Subcutaneous abdominal adipose tissue (tissue), 5 donors: Measurements from ENCODE around the gene RRM1.
"Not testable (repeated sequence)": the region's sequence is repeated elsewhere in the genome, so short reads cannot be mapped to it uniquely, and the experiment has no call there.

Experiments used
- H3K27ac ChIP-seq: one replicate; pipeline ENCODE4 v1.7.0; 2013; ENCODE audit warnings: low read depth, mild to moderate bottlenecking, inconsistent platforms, low read length, moderate library complexity
- H3K27me3 ChIP-seq, 5 donors: one replicate each; pipeline ENCODE4 v1.7.0; 2013; ENCODE audit warnings: low read length in 5 of 5, inconsistent platforms in 1 of 5; ENCODE audit not compliant: control insufficient read depth in 5 of 5, insufficient read depth in 4 of 5
- H3K36me3 ChIP-seq, 5 donors: one replicate each; pipeline ENCODE4 v1.7.0; 2013; ENCODE audit warnings: low read length in 5 of 5; ENCODE audit not compliant: control insufficient read depth in 5 of 5, insufficient read depth in 5 of 5
- H3K4me1 ChIP-seq, 5 donors: one replicate each; pipeline ENCODE4 v1.7.0; 2013; ENCODE audit warnings: low read length in 5 of 5, mild to moderate bottlenecking in 3 of 5, moderate library complexity in 1 of 5; ENCODE audit not compliant: control insufficient read depth in 5 of 5, insufficient read depth in 5 of 5
- H3K4me3 ChIP-seq, 5 donors: one replicate each; pipeline ENCODE4 v1.7.0; 2013; ENCODE audit warnings: low read length in 5 of 5, low read depth in 1 of 5
- H3K9ac ChIP-seq, 5 donors: one replicate each; pipeline ENCODE4 v1.7.0; 2013; ENCODE audit warnings: low read length in 5 of 5, mild to moderate bottlenecking in 4 of 5, moderate library complexity in 3 of 5
- H3K9me3 ChIP-seq, 5 donors: one replicate each; pipeline ENCODE4 v1.7.0; 2013; ENCODE audit warnings: low read length in 5 of 5; ENCODE audit not compliant: control insufficient read depth in 5 of 5
- donor health status: healthy.
- donor health status: healthy.
- donor health status: healthy.
- donor health status: healthy.
- donor health status: healthy.

Gene RRM1

DNA sequence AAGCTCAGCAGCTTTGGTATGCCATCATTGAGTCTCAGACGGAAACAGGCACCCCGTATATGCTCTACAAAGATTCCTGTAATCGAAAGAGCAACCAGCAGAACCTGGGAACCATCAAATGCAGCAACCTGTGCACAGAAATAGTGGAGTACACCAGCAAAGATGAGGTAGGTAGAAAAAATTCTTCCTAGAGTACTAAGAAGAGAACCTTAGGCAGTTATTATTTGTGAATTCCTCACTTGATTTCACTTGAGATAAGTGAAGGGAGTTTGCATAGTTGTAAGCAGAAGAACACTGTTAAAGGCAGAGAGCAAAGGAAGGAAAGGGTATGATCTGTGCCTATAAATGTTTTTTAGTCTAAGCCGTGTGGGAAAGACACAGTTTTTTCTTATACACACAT, 28.6 kb downstream of the RRM1 start:
- no peaks in the 10 kb centered on the region for H3K27me3 ChIP-seq
- peaks cover 62 to 82% (median 76%) of the 10 kb centered on the region in 5 donors for H3K36me3 ChIP-seq
- no peak overlapping the region for H3K4me3 ChIP-seq
- H3K9ac ChIP-seq, result no peak overlapping the region
- H3K4me1 ChIP-seq, result no peaks in the 10 kb centered on the region
- no peak overlapping the region for H3K27ac ChIP-seq
- H3K9me3 ChIP-seq, result no peaks in the 10 kb centered on the region

DNA sequence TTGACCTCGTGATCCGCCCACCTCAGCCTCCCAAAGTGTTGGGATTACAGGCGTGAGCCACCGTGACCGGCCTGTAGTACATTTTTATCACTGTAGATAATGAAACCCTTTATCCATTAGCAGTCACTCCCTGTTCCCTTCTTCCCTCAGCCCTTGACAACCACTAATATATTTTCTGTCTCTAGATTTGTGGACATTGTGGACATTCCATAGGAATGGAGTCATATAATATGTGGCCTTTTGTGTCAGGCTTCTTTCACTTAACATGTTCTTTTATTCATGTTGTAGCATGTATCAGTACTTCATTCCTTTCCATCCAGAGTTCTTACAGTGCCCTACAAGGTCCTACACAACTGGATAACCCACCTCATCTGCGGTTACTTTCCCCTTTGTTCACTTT, 30.5 kb downstream of the RRM1 start:
- H3K4me1 ChIP-seq, result no peaks in the 10 kb centered on the region
- peaks cover 59 to 80% (median 74%) of the 10 kb centered on the region in 5 donors for H3K36me3 ChIP-seq
- no peaks in the 10 kb centered on the region for H3K9me3 ChIP-seq
- no peak overlapping the region for H3K9ac ChIP-seq
- H3K27me3 ChIP-seq, result no peaks in the 10 kb centered on the region
- H3K4me3 ChIP-seq, result no peak overlapping the region
- H3K27ac ChIP-seq, result no peak overlapping the region

DNA sequence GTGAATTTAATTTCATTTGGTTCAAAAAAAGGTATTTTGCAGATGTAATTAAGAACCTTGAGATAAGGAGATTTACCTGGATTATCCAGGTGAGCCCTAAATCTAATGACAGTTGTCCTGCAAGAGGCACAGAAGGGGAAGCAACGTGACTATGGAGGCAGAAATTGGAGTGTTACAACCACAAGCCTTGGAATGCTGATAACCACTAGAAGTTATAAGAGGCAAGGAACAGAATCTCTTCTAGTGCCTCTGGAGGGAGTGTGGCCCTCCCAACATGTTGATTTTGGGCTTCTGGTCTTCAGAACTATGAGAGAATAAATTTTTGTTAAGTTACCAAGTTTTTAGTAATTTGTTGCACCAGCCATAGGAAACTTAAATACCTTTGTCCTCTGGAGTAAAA, 32.8 kb downstream of the RRM1 start:
- no peaks in the 10 kb centered on the region for H3K27me3 ChIP-seq
- H3K27ac ChIP-seq, result no peak overlapping the region
- no peaks in the 10 kb centered on the region for H3K4me1 ChIP-seq
- no peak overlapping the region for H3K9ac ChIP-seq
- peaks cover 49 to 80% (median 74%) of the 10 kb centered on the region in 5 donors for H3K36me3 ChIP-seq
- no peaks in the 10 kb centered on the region for H3K9me3 ChIP-seq
- no peak overlapping the region for H3K4me3 ChIP-seq

DNA sequence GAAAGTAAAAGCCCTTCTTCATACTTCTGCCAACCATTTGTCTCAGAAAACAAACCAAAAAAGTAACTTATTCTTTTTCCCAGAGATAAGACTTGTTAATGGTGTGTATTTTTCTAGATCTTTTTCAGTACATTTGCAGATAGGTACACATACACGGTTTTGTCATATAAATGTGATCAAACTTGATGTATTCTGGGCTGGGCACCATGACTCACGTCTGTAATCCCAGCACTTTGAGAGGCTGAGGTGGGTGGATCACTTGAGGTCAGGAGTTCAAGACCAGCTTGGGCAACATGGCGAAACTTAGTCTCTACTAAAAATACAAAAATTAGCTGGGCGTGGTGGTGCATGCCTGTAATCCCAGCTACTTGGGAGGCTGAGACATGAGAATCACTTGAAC, 35.6 kb downstream of the RRM1 start:
- not testable (repeated sequence) for H3K4me3 ChIP-seq, H3K27me3 ChIP-seq, H3K4me1 ChIP-seq, H3K9ac ChIP-seq, H3K9me3 ChIP-seq, H3K27ac ChIP-seq
- peaks cover 54 to 83% (median 75%) of the 10 kb centered on the region in 5 donors for H3K36me3 ChIP-seq

DNA sequence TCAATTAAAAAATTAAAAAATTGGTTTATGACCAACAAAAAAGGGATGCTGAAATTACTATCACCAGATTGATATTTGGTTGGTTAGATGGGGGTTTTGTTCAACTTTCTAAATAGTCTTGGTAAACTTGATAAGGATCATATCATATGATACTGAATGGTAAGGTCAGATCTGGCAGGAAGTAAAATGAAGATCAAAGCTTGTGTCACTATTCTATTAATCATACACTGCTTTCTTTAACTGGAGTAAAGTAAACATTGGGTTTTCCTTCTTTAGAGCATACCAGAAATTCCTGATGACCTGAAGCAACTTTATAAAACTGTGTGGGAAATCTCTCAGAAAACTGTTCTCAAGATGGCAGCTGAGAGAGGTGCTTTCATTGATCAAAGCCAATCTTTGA, 40.2 kb downstream of the RRM1 start:
- Histone ChIP-seq H3K27me3 (no peaks in the 10 kb centered on the region), H3K4me3 (no peak overlapping the region), H3K27ac (no peak overlapping the region), H3K9ac (no peak overlapping the region), H3K4me1 (no peaks in the 10 kb centered on the region), H3K9me3 (peaks cover 0 to 7% (median 1%) of the 10 kb centered on the region in 5 donors), H3K36me3 (peaks cover 48 to 70% (median 62%) of the 10 kb centered on the region in 5 donors)

DNA sequence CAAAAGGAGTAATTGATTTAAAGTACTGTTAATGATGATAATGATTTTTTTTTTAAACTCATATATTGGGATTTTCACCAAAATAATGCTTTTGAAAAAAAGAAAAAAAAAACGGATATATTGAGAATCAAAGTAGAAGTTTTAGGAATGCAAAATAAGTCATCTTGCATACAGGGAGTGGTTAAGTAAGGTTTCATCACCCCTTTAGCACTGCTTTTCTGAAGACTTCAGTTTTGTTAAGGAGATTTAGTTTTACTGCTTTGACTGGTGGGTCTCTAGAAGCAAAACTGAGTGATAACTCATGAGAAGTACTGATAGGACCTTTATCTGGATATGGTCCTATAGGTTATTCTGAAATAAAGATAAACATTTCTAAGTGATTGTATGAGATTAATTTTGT, 43.9 kb downstream of the RRM1 start:
- Histone ChIP-seq H3K36me3 (peaks cover 44 to 57% (median 55%) of the 10 kb centered on the region in 5 donors), H3K4me3 (no peak overlapping the region), H3K4me1 (no peaks in the 10 kb centered on the region), H3K27ac (no peak overlapping the region), H3K9me3 (peaks cover 3 to 12% (median 9%) of the 10 kb centered on the region in 5 donors), H3K9ac (no peak overlapping the region), H3K27me3 (no peaks in the 10 kb centered on the region)

DNA sequence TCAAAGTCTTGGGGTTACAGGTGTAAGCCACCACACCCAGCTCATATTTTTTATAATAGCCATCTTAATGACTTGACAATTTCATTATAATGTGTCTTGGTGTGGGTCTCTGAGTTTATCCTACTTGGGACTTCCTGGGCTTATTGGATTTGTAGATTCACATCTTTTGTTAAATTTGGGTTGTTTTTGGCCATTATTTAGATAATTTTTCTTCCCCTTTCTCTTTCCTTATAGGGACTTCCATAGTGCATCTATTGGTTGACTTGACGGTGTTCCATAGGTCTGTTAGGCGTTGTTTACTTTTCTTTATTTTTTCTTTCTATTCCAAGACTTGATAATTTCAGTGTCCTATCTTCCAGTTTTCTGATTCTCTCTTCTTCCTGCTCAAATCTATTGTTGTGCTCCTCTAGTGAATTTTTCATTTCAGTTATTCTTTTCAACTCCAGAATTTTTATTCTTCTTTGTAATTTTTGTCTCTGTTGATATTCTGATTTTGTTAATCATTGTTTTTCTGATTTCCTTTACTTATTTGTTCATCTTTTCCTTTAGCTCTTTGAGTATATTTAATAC, 45.6 kb downstream of the RRM1 start:
- H3K4me1 ChIP-seq, result no peaks in the 10 kb centered on the region
- no peaks in the 10 kb centered on the region for H3K27me3 ChIP-seq
- H3K9ac ChIP-seq, result no peak overlapping the region
- no peak overlapping the region for H3K27ac ChIP-seq
- peaks cover 3 to 12% (median 9%) of the 10 kb centered on the region in 5 donors for H3K9me3 ChIP-seq
- H3K4me3 ChIP-seq, result no peak overlapping the region
- peaks cover 30 to 46% (median 41%) of the 10 kb centered on the region in 5 donors for H3K36me3 ChIP-seq

DNA sequence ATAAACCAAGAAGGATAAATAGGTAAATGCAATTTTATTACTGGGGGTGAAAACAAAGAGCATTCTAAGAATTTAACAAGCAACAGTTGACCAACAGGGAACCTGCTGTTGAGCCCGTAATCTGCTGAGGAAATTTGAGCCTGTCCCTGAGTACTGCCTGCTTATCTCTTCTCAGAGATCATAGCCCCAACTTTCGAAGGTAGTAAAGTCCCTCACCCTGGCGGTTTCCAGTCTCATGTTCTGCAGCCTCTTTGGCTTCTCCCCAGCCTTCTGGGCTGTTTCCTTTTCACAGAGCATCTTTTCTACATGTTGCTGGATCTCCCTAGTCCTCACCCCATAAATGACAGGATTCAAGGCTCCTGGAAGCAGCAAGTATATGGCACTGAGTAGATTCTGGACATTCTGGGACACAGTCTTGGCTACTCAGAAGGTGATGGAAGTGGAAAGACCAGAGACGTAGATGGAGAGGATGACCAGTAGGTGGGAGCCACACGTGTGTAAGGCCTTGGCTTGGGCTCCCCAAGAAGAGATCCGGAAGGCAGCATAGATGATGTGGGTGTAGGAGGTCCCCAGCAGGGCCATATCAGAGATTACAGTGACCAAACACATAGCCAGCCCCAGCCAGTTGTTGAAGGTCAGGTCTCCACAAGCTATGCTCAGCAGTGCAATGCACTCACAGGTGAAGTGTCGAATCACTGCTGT, 51.6 kb downstream of the RRM1 start:
- no peak overlapping the region for H3K4me3 ChIP-seq
- H3K27me3 ChIP-seq, result no peaks in the 10 kb centered on the region
- H3K9ac ChIP-seq, result no peak overlapping the region
- H3K9me3 ChIP-seq, result peaks cover 0 to 3% (median 0%) of the 10 kb centered on the region in 5 donors
- H3K36me3 ChIP-seq, result peaks cover 5 to 14% (median 12%) of the 10 kb centered on the region in 5 donors
- no peak overlapping the region for H3K27ac ChIP-seq
- H3K4me1 ChIP-seq, result no peaks in the 10 kb centered on the region

DNA sequence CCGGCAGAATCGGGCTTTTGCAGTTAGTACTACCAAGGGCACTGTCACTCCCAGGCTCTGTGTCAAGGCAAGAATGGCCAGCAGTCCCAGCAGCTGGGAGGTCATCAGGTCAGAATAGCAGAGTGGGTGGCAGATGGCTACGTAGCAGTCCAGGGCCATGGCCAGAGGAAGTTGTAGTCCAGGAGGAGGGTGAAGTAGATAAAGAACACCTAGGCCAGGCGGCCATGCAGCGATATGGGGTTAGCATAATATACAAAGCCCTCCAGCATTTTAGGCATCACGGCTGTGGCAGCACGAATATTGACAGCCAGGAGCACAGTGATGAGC, 52.1 kb downstream of the RRM1 start:
- Histone ChIP-seq H3K36me3 (peaks cover 3 to 10% (median 7%) of the 10 kb centered on the region in 5 donors), H3K9ac (no peak overlapping the region), H3K9me3 (no peaks in the 10 kb centered on the region), H3K4me3 (no peak overlapping the region), H3K4me1 (no peaks in the 10 kb centered on the region), H3K27me3 (no peaks in the 10 kb centered on the region), H3K27ac (no peak overlapping the region)

DNA sequence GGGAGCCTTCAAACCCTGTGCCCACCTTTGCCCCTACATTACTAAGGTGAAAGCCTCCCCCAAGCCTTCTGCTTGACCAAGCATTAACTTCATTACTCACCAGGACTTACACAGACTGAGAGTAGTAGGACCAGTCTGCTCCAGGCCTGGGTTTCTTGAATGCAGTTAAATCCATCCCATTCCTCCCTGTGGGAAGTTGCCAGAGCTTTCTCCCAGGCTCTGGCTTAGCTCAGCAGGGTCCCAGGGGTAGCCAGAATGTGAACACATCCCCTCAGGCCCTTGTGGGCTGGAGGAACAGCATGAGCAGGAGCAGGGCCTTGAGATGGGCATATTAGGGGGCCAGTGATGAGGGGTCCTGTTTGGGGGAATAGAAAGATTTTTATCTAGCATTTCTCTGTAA, 59.9 kb downstream of the RRM1 start:
- Histone ChIP-seq H3K9me3 (no peaks in the 10 kb centered on the region), H3K27me3 (no peaks in the 10 kb centered on the region), H3K4me3 (no peak overlapping the region), H3K4me1 (peaks cover 0 to 2% (median 0%) of the 10 kb centered on the region in 5 donors), H3K9ac (no peak overlapping the region), H3K36me3 (no peaks in the 10 kb centered on the region), H3K27ac (no peak overlapping the region)
